B cell (primary cell): Measurements from ENCODE around the gene SLC44A2. TPM values are rescaled to one million over a fixed set of nuclear protein-coding genes. Genes with fewer than 3 reads are reported as not detected.

ENCODE experiments used
- ATAC-seq: fragments of 200-7000 bp; cut with Tn5 transposase; one replicate; pipeline ENCODE4 v1.10.0; 2021; ENCODE audit warnings: low read depth, mild to moderate bottlenecking, moderate number of reproducible peaks, moderate library complexity
- CTCF ChIA-PET: fragments of 350-600 bp; sonication (Branson Sonifier 250); formaldehyde crosslinking; loops from one replicate; lab custom pipeline; 2021; ENCODE audit warnings: antibody characterized with exemption, inconsistent platforms; lab: Charles Lee
- POLR2A ChIA-PET: fragments of 350-600 bp; sonication (Branson Sonifier 250); formaldehyde crosslinking; loops from one replicate; lab custom pipeline; 2021; ENCODE audit warnings: antibody characterized with exemption; lab: Charles Lee
- DNase-seq: peaks from one replicate; pipeline ENCODE4 v3.0.0; 2013
- H2AFZ ChIP-seq: 2 replicates; pipeline ENCODE4 v1.6.1; 2012; ENCODE audit warnings: mild to moderate bottlenecking, low read depth, low read length; ENCODE audit not compliant: insufficient read depth, poor library complexity, severe bottlenecking
- H3K27ac ChIP-seq, 2 donors: 1 replicate in 1 of 2; 2 replicates in 1 of 2; pipeline ENCODE4 v1.5.1; 2012 to 2013; ENCODE audit warnings: low read length in 2 of 2, mild to moderate bottlenecking in 2 of 2, moderate library complexity in 1 of 2
- H3K27me3 ChIP-seq, 4 experiments: fragments of 200-600 bp in 1 of 4; sonication (generic) in 1 of 4; replicated peaks in 1 of 4; 1 replicate in 2 of 4; 2 replicates in 2 of 4; pipeline versions ENCODE4 v1.6.1 to v1.7.0; 2013 to 2016; ENCODE audit warnings: low read length in 3 of 4, mild to moderate bottlenecking in 2 of 4, mixed read lengths in 1 of 4, moderate library complexity in 1 of 4; ENCODE audit not compliant: insufficient read depth in 4 of 4, control insufficient read depth in 3 of 4; ENCODE audit errors: control extremely low read depth in 1 of 4
- H3K36me3 ChIP-seq, 2 experiments: replicated peaks in 1 of 2; 1 replicate in 1 of 2; 2 replicates in 1 of 2; pipeline versions ENCODE4 v1.6.1 to v1.7.1; 2013; ENCODE audit warnings: low read length in 1 of 2; ENCODE audit not compliant: insufficient read depth in 2 of 2, control insufficient read depth in 1 of 2; ENCODE audit errors: control extremely low read depth in 1 of 2, extremely low read depth in 1 of 2
- H3K4me1 ChIP-seq, 2 donors: fragments of 200-600 bp in 1 of 2; sonication (generic) in 1 of 2; 1 replicate in 1 of 2; 2 replicates in 1 of 2; pipeline versions ENCODE4 v1.5.1 to v1.6.1; 2013 to 2017; ENCODE audit warnings: low read length in 2 of 2; ENCODE audit not compliant: control insufficient read depth in 2 of 2, insufficient read depth in 2 of 2
- H3K4me2 ChIP-seq: replicated peaks from 2 replicates; pipeline ENCODE3; 2012; ENCODE audit warnings: mild to moderate bottlenecking, low read depth, low read length; ENCODE audit not compliant: poor library complexity, severe bottlenecking
- H3K4me3 ChIP-seq, 5 experiments: fragments of 200-600 bp in 1 of 5; sonication (generic) in 1 of 5; 1 replicate in 3 of 5; 2 replicates in 2 of 5; pipeline versions ENCODE4 v1.5.1 to v1.7.0; 2011 to 2016; ENCODE audit warnings: low read length in 4 of 5, mild to moderate bottlenecking in 4 of 5, low read depth in 2 of 5, control low read depth in 1 of 5, moderate library complexity in 1 of 5; ENCODE audit not compliant: insufficient read depth in 1 of 5; ENCODE audit errors: control extremely low read depth in 1 of 5, extremely low read depth in 1 of 5
- H3K79me2 ChIP-seq: fragments of 200-600 bp; sonication (generic); one replicate; pipeline ENCODE4 v1.6.0; 2016; ENCODE audit warnings: low read length; ENCODE audit not compliant: control insufficient read depth, insufficient read depth
- H3K9ac ChIP-seq: fragments of 200-600 bp; sonication (generic); 2 replicates; pipeline ENCODE4 v1.6.1; 2017; ENCODE audit warnings: mild to moderate bottlenecking, low read length, moderate library complexity
- H3K9me3 ChIP-seq, 3 donors: one replicate each; pipeline versions ENCODE4 v1.6.1 to v1.7.1; 2013; ENCODE audit warnings: low read length in 2 of 3; ENCODE audit not compliant: control insufficient read depth in 2 of 3, insufficient read depth in 1 of 3; ENCODE audit errors: control extremely low read depth in 1 of 3
- H4K20me1 ChIP-seq: 2 replicates; pipeline ENCODE4 v1.6.0; 2012; ENCODE audit warnings: mild to moderate bottlenecking, low read length; ENCODE audit not compliant: insufficient read depth, control insufficient read depth, poor library complexity, severe bottlenecking
- H3K27ac Mint-ChIP-seq: one replicate; pipeline ENCODE4 v1.8.0; 2021; ENCODE audit warnings: mixed read lengths
- H3K27me3 Mint-ChIP-seq: one replicate; pipeline ENCODE4 v1.8.0; 2021; ENCODE audit warnings: mixed read lengths
- H3K4me1 Mint-ChIP-seq: one replicate; pipeline ENCODE4 v1.8.0; 2021; ENCODE audit warnings: mixed read lengths
- H3K4me3 Mint-ChIP-seq: one replicate; pipeline ENCODE4 v1.8.0; 2021; ENCODE audit warnings: mixed read lengths
- H3K9me3 Mint-ChIP-seq: one replicate; pipeline ENCODE4 v1.8.0; 2022; ENCODE audit warnings: mixed read lengths; ENCODE audit not compliant: insufficient read depth
- CTCF ChIP-seq: fragments of 200-600 bp; IDR thresholded peaks from one replicate; pipeline ENCODE4 v1.8.0; 2022; ENCODE audit warnings: antibody characterized with exemption, mild to moderate bottlenecking
- EZH2 ChIP-seq: IDR thresholded peaks from 2 replicates; pipeline ENCODE4 v1.6.1; 2012; ENCODE audit warnings: borderline replicate concordance, low read depth, mild to moderate bottlenecking, moderate library complexity, low read length; ENCODE audit not compliant: insufficient read depth, poor library complexity, severe bottlenecking
- WGBS: methylation state at CpG from one replicate; pipeline ENCODE4 v1.1.5; 2013; ENCODE audit warnings: missing lambda C conversion rate; ENCODE audit not compliant: insufficient coverage; 5-methylcytosine and 5-hydroxymethylcytosine counted together
- intact Hi-C: fragments of 100-400 bp; cut with micrococcal nuclease; formaldehyde crosslinking; loops from one replicate; pipeline ENCODE4 v1.10.0; 2022
- polyA plus RNA-seq: library from polyadenylated mRNA; depleted of rRNA; stranded (reverse); fragments of >200 nt; gene quantifications from 2 replicates; pipeline ENCODE4 v1.2.3, GENCODE V29; 2012
- total RNA-seq, 2 donors: library from RNA; stranded (reverse); fragments of 120-200 nt in 1 of 2; gene quantifications; 1 replicate in 1 of 2; 2 replicates in 1 of 2; pipeline versions ENCODE4 v1.2.3 to v1.2.4, GENCODE V29; 2013 to 2022

The SLC44A2 gene
- total and polyA plus RNA-seq, 2 donors (not counting 1 experiment from before 2014, with no cell fraction given) = 245 to 369 TPM

- intact Hi-C loops = no loop called here
- Histone ChIP-seq H2AFZ (no peak overlapping the region), H3K27me3 (no peaks in the 10 kb centered on the region), H3K36me3 (no peaks in the 10 kb centered on the region), H3K9me3 (no peaks in the 10 kb centered on the region), H3K4me2 (no peak overlapping the region), H3K27ac (no peak overlapping the region), H3K9ac (no peak overlapping the region), H3K4me1 (peaks cover 35 to 46% of the 10 kb centered on the region in 2 donors), H3K79me2 (peaks cover 34% of the 10 kb centered on the region), H4K20me1 (peaks cover 15% of the 10 kb centered on the region), H3K4me3 (no peak overlapping the region)
- no peak overlapping the region for H3K4me3 Mint-ChIP-seq
- peaks cover 44% of the 10 kb centered on the region for H3K4me1 Mint-ChIP-seq
- no peak overlapping the region for H3K27ac Mint-ChIP-seq
- ChIA-PET CTCF (interaction anchor here (0.6 to 2.9 kb wide), 5 partner anchors 16 to 44 kb away, joined by 3 to 26 read pairs (median 4); no protein-coding TSS in a partner anchor), POLR2A (no interaction called here)
- DNase-seq = no peak
- ATAC-seq = no peak
- no peak for TF ChIP-seq EZH2
- TF ChIP-seq CTCF = no peak
- no peaks in the 10 kb centered on the region for H3K9me3 Mint-ChIP-seq
- WGBS = 100% methylated on average over 1 of the region's 5 CpGs
- H3K27me3 Mint-ChIP-seq = no peaks in the 10 kb centered on the region
These were observed 25.2 kb upstream of the SLC44A2 start for GRCh38 chr19:10600149-10600548.

GRCh38 chr19:10601999-10602329 lies 23.4 kb upstream of the SLC44A2 start:
- H3K9me3 Mint-ChIP-seq = no peaks in the 10 kb centered on the region
- DNase-seq = no peak
- ChIA-PET CTCF (interaction anchor here (1.3 to 5.0 kb wide), 2 partner anchors 21 to 43 kb away, joined by 25 to 81 read pairs; no protein-coding TSS in a partner anchor), POLR2A (interaction anchor here (0.5 to 4.1 kb wide), 11 partner anchors 10 to 521 kb away, joined by 3 to 24 read pairs (median 5); partner anchors contain the start of gene KRI1)
- H3K27me3 Mint-ChIP-seq = no peaks in the 10 kb centered on the region
- peaks cover 32 to 46% of the 10 kb centered on the region in 2 donors for H3K4me1 ChIP-seq
- no peaks in the 10 kb centered on the region for H3K27me3 ChIP-seq
- H3K79me2 ChIP-seq = peaks cover 45% of the 10 kb centered on the region
- peaks cover 35% of the 10 kb centered on the region for H3K4me1 Mint-ChIP-seq
- peak overlapping the region in 1 of 5 experiments; percentile 32 for H3K4me3 ChIP-seq
- H2AFZ ChIP-seq = no peak overlapping the region
- no peak for ATAC-seq
- no peak overlapping the region for H3K9ac ChIP-seq
- peaks cover 0 to 4% of the 10 kb centered on the region in 2 experiments for H3K36me3 ChIP-seq
- no peak overlapping the region for H3K27ac ChIP-seq
- no peaks in the 10 kb centered on the region for H3K9me3 ChIP-seq
- H3K4me3 Mint-ChIP-seq = peak overlapping the region; percentile 82
- WGBS = no CpG with 5 or more reads among the region's 7 CpGs
- TF ChIP-seq EZH2 (no peak), CTCF (no peak)
- H3K27ac Mint-ChIP-seq = peak overlapping the region; percentile 91
- intact Hi-C loops = loop anchor here (2.0 kb wide), 1 partner anchor 59 kb away; the partner anchor contains the start of gene ATG4D
- peaks cover 26% of the 10 kb centered on the region for H4K20me1 ChIP-seq
- peak overlapping the region; percentile 55 for H3K4me2 ChIP-seq
